Glomerular visceral epithelial cell (primary cell): ENCODE measurements around the gene IQCF5.
"Not testable (repeated sequence)": the region's sequence is repeated elsewhere in the genome, so short reads cannot be mapped to it uniquely, and the experiment has no call there.

Source experiments
- DNase-seq: peaks from one replicate; pipeline ENCODE4 v3.0.0-alpha.2; 2016; ENCODE audit errors: extremely low spot score

IQCF5 gene

DNA sequence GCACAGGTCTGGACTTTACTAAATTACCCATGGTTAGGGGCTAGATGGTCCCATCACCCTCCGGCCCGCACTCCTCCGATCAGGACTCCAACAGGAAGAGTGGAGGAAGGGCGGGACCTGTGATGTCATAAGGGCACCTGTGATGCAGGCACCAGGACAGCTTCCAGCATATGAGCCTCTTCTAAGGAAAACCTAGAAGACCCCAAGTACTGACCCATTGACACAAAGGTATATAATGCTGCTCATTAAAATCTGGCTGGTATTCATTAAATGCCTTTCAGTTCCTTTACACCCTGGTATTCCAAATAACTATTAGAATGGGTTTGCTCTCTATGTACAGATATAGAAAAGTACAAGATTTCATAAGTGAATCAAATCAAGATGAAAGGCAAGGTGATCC is at the start of gene IQCF5:
Gene IQCF5, minus strand, starts transcription at position 101 of the 400 bp plus-strand sequence. Its CDS starts 70 bp downstream, at position 31.
- no peak for DNase-seq

DNA sequence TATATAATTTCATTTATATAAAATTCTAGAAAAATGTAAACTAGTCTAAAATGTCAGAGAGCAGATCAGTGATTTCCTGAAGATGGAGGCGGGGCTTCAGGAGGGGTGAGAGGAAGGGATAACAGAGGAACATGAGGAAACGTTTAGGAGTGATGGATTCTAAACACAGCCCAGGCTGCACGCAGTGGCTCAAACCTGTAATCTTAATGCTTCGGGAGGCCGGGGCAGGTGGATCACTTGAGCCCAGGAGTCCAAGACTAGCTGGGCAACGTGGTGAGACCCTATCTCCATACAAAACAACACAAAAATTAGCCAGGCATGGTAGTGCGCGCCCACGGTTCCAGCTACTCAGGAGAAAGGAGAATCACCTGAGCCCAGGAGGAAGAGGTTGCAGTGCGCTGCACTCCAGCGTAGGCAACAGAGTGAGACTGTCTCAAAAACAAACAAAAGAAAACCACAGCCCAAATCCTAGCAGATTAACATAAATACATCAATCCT is 45.7 kb upstream of the IQCF5 start:
- no peak for DNase-seq

DNA sequence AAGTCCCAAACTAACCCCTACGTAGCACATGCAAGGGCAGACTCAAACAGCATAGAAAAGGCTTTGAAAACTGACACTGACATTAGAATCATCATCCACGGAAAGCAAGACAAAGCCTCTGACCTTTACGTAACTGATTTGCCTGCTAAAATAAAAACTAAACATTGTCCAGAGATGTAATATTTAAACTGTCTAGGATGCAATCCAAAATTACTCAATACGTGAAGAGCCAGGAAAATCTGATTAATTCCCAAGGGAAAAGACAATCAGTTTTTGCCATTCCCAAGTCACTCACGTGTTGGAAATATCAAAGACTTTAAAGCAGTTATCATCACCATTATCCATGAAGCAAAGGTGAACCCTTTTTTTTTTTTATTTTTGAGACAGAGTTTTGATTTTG is 41.0 kb upstream of the IQCF5 start:
- DNase-seq: no peak

DNA sequence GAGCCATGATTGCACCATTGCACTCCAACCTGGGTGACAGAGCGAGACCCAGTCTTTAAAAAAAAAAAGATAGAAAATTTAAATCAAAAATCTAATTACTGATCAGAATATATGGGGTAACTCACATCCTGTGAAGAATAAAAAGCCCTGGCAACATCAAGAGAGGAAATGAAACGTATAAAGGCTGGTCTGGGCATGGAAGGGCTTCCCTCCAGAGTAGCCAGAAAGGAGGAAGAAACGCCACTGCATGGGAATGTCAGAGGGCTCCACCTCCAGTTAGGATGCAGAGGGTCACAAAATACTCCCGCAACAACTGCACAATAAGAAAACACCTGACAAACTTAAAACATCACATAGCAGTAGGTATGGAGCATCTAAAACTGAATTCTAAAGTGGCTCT is 32.6 kb upstream of the IQCF5 start:
- DNase-seq: no peak

DNA sequence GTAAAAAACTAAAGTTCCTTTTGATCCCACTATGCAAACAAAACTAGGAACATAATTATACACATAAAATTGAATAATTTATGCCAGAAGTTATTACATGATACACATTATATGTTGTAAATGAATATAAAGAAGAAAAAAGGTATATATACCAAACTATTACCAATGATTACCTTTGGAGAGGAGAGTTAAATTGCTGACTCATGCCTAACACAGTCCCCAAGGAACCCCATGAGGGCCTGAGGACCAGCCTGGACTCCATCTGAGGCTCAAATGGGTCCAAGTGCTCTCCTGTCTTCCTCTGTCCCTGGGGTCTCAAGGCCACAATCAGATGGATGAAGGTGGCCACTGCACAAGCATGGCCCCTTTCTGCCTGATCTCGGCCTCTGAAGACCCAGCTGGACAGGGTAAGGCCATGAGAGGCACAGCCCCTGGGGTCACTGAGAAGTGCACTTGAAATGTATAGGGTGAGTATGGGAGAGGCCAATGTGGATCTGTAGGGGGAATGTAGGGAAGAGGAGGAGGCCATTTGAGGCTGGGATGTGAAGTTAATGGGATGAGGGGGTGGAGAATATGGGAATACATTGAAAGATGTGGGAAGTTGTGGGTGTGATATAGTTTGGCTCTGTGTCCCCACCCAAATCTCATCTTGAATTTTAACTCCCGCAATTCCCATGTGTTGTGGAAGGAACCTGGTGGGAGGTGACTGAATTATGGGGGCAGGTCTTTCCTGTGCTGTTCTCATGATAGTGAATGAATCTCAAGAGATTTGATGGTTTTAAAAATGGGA is 28.8 kb upstream of the IQCF5 start:
- DNase-seq: no peak

DNA sequence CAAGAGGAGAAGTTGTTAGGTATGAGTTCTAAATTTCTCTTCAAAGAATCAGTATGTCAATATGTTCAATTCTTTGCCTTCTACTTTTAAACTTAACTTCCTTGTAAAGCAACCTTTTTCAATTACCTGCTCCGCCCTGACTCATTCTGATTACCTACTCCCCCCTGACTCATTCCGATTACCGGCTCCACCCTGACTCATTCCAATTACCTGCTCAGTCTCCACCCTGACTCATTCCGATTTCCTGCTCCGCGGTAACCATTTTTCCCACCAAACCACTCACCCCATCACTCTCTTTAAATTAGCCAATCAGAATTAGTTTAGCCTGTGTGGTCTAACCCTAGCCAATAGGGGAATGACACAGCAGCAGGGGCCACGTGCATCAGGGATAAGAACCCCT is 27.0 kb upstream of the IQCF5 start:
- DNase-seq: peak; percentile 40

DNA sequence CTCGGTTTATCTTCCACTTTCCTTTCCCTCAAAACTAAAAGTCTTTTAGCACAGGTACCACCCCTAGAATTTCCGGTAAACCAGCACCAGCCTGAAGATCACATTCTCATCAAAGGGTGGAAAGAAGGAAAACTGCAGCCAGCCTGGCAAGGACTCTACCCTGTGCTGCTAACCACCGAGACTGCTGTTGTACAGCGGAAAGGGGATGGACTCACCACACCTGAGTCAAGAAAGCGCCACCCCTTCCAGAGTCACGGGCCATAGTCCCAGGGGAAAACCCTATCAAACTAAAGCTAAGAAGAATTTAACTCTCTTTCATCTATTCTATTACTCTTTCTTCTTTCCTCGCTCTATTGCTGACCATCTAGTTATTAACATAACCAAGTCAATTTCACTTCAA is 24.6 kb upstream of the IQCF5 start:
- not testable (repeated sequence) for DNase-seq

DNA sequence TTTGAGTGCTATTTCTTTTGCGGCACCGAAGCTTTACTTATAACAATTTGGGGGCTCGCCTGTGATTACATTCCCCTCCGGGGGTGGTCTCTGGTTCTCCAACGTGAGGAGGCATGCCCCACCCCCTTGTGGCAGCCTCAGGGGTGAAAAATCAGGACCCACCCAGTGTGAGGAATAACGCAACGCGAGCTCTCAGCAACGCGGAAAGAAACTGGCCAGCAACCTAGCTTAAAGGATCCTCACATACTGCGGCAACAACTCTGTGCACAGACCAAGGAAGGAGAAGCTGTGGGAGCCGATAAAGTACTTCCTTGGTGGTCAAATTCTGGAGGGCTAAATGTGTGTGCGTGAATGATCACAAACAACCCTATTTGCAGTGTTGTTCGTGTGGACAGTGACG is 22.0 kb upstream of the IQCF5 start:
- no peak for DNase-seq

DNA sequence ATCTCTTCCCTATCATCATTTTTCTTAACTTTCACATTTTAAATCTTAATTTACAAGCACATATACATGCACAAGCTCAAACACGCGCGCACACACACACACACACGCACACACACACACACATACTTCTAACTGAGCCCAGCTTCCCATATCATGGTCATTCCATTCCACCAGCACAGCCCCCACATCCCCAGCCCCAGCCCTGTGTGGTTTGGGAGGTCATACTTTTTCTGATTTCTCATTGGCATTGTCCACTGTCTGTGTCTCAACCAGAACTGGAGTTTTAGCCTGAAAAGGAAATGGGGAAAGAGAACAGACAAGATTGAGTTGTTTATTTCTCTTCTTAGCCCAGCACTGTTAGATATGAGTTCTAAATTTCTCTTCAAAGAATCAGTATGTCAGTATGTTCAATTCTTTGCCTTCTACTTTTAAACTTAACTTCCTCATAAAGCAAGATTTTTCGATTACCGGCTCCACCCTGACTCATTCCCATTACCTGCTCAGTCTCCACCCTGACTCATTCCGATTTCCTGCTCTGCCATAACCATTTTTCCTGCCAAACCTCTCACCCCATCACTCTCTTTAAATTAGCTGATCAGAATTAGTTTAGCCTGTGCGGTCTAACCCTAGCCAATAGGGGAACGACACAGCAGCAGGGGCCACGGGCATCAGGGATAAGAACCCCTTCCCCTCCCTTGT is 21.4 kb upstream of the IQCF5 start:
- no peak for DNase-seq

DNA sequence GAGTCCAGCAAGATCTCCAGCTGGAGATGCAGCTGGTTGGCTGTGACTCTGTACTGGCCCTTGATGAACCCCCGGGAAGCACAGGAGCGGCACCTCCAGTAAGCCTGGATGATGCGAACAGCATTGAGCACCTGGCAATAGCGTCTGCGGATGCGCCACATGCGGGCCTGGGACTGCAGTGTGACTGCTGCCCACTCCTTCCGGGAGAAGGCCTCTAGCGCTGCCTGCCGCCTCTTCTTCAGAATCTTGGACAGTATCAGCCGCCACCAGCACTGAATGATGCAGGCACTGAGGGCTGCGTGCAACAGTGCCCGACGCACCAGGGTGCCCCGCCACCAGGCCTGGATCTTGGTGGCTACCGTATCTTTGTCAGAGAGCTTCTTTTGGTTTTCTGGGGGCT is 19.5 kb upstream of the IQCF5 start:
- DNase-seq: no peak

DNA sequence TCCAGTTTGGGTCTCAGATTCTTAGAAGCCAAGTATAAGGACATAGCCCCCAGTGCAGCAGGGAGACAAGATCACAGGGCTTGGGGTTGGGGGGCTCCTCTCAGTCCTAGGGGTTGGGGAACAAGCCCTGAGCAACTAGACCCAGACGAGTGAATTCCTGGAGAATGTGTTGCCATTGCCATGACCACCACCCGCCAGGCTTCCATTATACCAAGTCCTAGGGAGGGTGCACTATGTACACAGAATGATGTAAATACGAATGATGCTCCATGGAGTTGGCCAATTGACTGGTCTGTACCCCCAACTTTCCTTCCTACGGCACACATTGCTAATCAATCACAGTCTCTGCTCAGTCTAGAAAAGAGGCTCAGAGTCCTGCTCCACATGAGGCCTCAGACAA is 19.0 kb upstream of the IQCF5 start:
- no peak for DNase-seq

DNA sequence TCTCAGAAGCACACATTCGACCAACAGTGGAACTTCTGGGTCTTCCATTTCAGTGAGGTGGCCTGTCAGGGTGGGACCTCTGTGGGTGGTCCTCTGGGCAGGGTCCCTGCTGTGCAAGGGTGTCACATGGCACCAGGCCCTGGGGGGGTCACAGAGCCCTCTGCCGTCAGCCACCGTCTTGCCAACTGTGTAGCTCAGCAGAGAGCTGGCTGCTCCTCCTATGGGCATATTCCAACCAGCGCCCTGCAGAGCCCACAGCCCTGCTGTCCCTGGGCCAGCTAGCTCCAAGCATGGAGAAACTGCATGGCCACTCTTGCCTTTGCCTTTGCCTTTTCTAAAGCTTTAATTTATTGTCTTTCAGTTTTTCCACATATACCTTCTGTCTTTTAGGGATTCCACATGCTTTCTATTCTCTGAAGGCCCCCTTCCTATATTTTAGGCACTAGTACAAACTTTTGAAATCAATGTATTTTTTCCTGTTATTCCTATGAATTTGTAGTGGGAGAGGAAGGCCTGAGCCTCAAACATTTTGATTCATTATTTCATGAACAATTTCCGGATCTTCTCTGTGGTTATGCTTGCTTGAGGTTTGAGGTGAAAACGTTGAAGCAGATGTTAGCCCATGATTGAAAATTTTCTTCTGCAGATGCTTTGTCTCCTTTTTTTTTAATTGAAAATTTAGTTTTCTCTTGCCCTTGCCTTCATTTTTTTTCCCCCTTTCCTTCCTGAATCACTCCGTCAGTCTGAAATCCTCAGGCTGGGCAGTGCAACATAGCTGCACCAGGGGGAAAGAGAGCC is 16.0 kb upstream of the IQCF5 start:
- no peak for DNase-seq

DNA sequence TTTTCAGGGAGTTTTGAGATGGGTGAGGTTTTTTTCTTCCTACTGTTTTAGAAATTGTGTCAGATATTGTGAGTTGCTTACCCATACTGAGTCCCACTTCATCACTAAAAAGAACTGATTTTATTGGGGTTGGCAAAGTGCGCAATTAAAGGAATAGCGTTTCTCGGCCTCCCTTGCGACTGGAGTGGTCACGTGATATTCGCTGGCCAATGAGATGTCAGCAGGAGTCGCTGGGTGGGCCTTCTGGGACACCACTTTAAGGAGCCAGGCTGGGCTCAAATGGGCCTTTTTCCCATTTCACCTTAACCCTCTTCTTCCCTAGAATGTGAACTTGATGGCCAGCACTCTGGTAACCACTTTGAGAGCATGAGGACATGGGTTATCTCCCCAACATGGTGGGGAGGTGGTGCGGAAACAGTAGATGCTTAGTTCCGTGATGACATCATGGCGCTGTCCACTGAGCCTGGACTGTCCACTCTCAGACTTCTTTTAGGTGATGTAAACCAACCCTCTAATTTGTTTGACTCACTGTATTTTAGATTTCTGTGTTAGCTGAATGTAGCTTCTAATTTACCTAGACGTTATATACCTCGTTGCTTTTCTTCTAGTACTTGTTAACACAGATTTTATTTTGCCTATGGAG is 13.2 kb upstream of the IQCF5 start:
- no peak for DNase-seq

DNA sequence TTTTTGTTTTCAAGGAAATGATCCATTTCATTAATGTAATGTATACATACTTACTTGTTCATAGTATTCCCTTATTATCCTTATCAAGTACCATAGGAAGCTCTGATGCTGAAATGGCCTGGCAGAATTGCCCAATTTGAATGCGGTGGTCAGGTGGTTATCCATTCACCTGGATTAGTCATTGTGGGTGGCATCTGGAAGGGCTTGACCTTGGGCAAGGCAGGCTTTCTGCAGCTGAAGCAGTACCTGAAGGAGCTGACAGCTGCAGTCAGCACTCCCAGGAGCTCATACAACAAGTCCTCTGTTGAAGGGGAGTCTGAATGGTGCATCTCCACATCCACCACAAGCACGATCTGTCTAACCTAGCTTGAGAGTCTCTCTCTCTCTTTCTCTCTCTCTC is 12.2 kb upstream of the IQCF5 start:
- no peak for DNase-seq

DNA sequence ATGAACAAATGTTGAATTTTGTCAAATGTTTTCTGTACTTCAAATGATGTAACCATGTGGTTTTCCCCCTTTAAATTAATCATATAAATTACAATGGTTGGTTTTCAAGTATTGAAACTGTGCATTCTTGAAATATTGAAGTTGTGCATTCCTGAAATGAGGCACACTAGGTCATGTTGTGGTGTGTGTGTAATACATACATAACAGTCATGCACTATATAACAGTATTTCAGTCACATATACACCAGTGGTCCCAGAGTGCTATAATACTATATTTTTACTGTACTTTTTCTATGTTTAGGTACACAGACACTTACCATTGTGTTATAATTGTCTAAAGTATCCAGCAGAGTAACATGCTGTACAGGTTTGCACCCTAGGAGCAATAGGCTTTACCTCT is 11.0 kb upstream of the IQCF5 start:
- DNase-seq: no peak

DNA sequence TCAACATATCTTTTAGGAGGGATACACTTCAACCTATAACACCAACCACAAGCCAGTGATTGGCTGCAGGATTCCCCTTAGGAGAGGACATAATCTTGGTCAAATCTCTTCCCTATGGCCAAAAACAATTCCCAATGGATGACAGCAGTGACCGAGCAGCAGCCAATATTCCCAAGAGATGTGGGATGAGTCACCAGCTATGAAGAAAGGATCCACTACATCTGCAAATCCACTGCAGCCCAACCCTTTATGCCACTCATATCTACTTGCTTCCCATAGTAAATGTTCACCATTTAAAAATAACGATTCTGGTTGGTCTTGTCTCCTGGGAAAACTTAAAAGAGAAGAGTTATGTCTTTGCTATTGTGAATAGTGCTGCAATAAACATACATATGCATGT is 4.5 kb upstream of the IQCF5 start:
- DNase-seq: no peak

DNA sequence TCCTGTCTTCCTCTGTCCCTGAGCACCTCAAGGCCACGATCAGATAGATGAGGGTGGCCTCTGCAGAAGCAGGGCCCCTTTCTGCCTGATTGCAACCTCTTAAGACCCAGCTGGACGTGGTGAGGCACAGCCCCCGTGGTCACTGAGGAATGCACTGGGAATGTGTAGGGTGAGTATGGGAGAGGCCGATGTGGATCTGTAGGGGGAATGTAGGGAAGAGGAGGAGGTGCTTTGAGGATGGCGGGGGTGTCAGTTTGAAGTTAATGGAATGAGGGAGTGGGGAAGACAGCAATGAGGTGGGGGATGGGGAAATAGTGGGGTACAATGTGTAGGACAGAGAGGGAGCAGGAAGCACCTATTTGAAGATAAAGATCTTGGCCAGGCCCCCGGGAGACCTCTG is 785 bp upstream of the IQCF5 start:
- DNase-seq: no peak

DNA sequence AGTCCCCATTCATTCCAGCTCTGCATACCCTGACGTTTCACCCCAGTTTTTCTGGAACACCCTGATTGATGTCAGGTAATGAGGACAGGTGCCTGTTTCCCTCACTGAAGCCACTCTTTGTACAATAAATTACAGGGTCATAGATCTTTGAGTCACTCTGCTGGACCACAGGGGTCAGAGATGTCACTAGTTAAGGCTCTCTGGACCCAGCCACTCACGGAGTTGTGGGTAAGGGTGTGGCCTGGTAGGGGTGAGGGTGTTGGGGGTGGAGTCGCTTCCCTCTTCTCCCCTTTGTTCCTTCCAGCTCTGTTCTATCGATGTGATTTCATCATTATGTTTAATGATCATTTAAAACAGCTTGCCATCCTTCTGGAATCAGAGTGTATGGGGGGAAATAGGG is 512 bp downstream of the IQCF5 start:
- no peak for DNase-seq

DNA sequence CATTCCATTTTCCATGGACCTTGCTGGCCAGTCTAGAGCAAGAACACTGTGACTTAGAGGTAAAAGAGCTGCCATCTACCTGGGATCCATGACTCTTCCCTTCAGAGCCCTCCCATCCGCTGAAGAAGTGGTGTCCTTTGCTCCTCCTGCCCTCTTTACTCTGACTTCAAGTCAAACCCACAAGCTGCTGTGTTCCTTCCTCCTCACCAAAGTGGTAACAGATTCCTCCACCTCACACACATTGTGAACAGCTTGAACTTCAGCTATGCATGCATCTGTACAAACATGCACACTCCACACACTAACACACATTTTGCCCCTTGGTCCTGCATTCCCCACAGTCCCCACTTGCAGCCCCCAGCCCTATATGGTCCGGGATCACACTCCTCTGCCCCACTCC is 990 bp downstream of the IQCF5 start:
- no peak for DNase-seq

DNA sequence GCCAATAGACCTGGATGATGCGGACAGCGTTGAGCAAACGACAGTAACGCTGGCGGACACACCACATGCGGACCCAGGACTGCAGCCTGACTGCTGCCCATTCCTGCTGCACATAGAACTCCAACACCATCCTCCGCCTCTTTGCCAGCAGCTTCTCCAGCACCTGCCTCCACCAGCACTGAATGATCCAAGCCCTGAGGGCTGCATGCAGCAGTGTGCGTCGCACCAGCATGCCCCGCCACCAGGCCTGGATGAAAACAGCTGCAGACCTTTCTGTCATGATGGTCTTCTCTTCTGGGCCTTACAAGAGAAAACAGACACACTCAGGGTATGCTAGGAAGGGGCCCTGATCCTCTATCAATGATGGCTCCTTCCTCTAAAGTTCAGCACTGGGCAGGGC is 1.5 kb downstream of the IQCF5 start:
- no peak for DNase-seq

DNA sequence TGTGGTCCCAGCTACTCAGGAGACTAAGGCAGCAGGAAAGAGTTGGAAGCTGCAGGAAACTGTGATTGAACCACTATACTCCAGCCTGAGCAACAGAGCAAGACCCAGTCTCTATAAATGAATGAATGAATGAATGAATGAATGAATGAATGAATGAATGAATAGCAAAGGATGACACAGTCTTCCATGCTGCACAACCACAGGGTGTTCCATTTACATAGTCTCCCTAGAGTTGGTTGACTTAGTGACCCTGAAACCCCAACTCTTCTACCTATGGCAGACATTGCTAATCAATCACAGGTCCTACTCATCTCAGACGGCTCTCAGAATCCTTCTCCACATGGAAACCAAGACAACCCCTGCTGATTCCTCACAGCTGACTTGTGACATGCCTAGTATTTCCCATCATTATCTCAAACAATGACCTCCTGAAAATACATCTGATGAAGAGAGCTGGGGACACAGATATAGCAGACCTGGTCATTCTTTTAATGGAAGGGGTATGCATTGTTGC is 2.1 kb downstream of the IQCF5 start:
- DNase-seq: no peak

DNA sequence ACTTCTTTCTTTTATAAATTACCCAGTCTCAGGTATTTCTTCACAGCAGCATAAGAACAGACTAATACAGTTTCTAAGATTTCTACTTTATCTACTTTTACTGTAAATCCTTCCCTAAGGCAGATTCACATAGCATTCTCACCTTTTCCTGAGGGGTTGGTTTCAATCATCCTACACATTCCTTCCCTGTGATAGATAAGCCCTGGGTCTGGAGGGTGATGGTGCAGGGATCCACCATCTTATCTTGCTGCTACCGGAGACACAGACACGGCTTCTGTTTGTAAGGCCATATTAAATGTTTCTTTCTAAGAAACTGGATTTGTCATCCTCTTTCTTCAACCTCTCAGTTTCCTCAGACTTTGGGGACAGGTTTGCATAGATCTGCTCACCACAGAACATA is 6.1 kb downstream of the IQCF5 start:
- no peak for DNase-seq
